Mononuclear cell (primary cell): Measurements from ENCODE around the gene C4orf46. TPM values are rescaled to one million over a fixed set of nuclear protein-coding genes. Genes with fewer than 3 reads are reported as not detected.

Experiments used
- H3K27me3 ChIP-seq: 2 replicates; pipeline ENCODE4 v1.6.0; 2011; ENCODE audit warnings: low read length, control low read depth; ENCODE audit not compliant: insufficient read depth
- H3K4me1 ChIP-seq: 2 replicates; pipeline ENCODE4 v1.5.1; 2011; ENCODE audit warnings: mild to moderate bottlenecking, low read length, control low read depth; ENCODE audit not compliant: insufficient read depth
- H3K4me3 ChIP-seq: 2 replicates; pipeline ENCODE4 v1.5.1; 2011; ENCODE audit warnings: mild to moderate bottlenecking, low read length, moderate library complexity
- H3K9me3 ChIP-seq: 2 replicates; pipeline ENCODE4 v1.5.1; 2011; ENCODE audit warnings: low read depth, mild to moderate bottlenecking, control low read depth, low read length
- total RNA-seq: library from RNA; depleted of rRNA; stranded (reverse); fragments of >200 nt; gene quantifications from one replicate; pipeline ENCODE4 v1.2.3, GENCODE V29; 2012

Gene C4orf46
- total RNA-seq, 1 donor, result 14.9 TPM

DNA sequence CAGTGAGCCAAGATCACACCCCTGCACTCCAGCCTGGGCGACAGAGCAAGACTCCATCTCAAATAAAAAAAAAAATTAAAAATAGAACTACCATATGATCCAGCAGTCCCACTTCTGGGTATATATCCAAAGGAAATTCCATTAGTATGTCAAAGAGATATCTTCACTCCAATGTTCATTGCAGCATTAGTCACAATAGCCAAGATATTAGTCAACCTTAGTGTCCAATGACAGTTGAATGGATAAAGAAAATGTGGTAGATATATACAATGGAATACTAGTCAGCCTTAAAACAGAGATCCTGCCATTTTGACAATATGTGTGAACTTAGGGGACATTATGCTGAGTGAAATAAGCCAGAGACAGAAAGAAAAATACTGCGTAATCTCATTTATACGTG is 49.4 kb downstream of the C4orf46 start:
- H3K27me3 ChIP-seq, result no peaks in the 10 kb centered on the region
- H3K4me3 ChIP-seq, result no peak overlapping the region
- H3K4me1 ChIP-seq, result no peaks in the 10 kb centered on the region
- no peaks in the 10 kb centered on the region for H3K9me3 ChIP-seq

DNA sequence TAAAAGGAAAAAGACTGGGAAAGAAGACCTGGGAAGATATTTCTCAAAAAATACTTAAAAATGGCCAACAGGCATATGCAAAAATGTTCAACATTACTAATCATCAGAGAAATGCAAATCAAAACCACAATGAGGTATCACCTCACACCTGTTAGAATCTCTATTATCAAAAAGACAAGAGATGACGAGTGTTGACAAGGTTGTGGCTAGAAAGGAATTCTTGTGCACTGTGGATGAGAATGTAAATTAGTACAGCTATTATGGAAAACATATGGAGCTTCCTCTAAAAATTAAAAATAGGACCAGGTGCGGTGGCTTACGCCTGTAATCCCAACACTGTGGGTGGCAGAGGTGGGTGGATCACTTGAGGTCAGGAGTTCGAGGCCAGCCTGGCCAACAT is 50.0 kb downstream of the C4orf46 start:
- Histone ChIP-seq H3K27me3 (no peaks in the 10 kb centered on the region), H3K4me1 (no peaks in the 10 kb centered on the region), H3K4me3 (no peak overlapping the region), H3K9me3 (no peaks in the 10 kb centered on the region)

DNA sequence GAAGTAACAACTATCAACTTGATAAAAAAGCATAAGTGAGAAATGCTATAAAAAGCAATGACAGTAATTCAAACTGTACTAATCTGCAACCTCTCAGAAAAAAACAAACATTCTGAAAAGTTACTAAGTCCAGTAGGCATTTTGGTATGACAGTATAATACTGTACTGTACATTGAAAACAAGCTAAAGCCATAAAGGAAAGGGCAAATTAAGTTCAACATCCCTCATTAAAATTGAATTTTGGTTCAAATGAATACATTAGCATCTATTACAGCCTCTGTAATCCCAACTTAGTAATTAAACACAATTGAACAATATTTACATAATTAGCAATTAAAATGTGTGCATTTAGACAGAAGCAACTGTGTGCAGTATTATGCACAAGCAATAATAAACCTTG is 53.7 kb downstream of the C4orf46 start:
- H3K4me3 ChIP-seq, result no peak overlapping the region
- H3K9me3 ChIP-seq, result no peaks in the 10 kb centered on the region
- no peaks in the 10 kb centered on the region for H3K4me1 ChIP-seq
- H3K27me3 ChIP-seq, result no peaks in the 10 kb centered on the region

Other genes starting within 250 kb of the C4orf46 start
- not detected for gene RXFP1, start 150.0 kb downstream of the C4orf46 start, total RNA-seq
- gene ETFDH, start 409 bp upstream of the C4orf46 start, total RNA-seq, result 16.7 TPM
- gene PPID, start 51.5 kb upstream of the C4orf46 start, total RNA-seq, result 9.6 TPM
- gene FNIP2, start 97.1 kb upstream of the C4orf46 start, total RNA-seq, result 30.9 TPM